Measurements from ENCODE around the gene MAPK1. TPM values are rescaled to one million over a fixed set of nuclear protein-coding genes. Genes with fewer than 3 reads are reported as not detected.

The MAPK1 gene
- total and polyA plus RNA-seq, 11 donors, result 8.0 to 140 (median 105) TPM

DNA sequence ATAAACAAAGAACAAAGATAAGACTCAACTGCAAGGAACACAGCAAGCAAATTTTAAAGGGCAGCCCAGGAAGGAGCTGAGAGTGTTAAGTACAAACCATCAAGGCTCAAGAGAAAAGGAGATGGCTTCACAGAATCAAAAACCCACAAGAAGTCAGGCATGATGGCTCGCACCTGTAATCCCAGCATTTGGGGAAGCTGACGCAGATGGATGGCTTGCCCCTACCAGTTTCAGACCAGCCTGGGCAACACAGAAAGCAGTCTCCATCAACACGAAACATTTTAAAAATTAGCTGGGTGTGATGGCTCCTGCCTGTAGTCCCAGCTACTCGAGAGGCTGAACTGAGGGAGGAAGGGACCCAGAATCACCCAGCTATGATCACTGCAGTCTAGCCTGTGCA, 32.6 kb downstream of the MAPK1 start:
- H3K36me3 ChIP-seq, result peaks cover 0 to 6% (median 0%) of the 10 kb centered on the region in 9 donors
- WGBS, 4 donors, result 66 to 81% (median 74%) methylated on average over 4 of the region's 4 CpGs
- H3K9me3 ChIP-seq, result no peaks in the 10 kb centered on the region
- peaks cover 10 to 89% (median 60%) of the 10 kb centered on the region in 12 donors for H3K4me1 ChIP-seq
- DNase-seq (no peak), ATAC-seq (no peak)
- H3K27ac ChIP-seq, result peak overlapping the region in 4 of 12 donors; percentile 18 to 89 (median 58)
- H3K4me3 ChIP-seq, result no peak overlapping the region
- TF ChIP-seq, protein P1, sequence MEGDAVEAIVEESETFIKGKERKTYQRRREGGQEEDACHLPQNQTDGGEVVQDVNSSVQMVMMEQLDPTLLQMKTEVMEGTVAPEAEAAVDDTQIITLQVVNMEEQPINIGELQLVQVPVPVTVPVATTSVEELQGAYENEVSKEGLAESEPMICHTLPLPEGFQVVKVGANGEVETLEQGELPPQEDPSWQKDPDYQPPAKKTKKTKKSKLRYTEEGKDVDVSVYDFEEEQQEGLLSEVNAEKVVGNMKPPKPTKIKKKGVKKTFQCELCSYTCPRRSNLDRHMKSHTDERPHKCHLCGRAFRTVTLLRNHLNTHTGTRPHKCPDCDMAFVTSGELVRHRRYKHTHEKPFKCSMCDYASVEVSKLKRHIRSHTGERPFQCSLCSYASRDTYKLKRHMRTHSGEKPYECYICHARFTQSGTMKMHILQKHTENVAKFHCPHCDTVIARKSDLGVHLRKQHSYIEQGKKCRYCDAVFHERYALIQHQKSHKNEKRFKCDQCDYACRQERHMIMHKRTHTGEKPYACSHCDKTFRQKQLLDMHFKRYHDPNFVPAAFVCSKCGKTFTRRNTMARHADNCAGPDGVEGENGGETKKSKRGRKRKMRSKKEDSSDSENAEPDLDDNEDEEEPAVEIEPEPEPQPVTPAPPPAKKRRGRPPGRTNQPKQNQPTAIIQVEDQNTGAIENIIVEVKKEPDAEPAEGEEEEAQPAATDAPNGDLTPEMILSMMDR (IDR thresholded peaks at IDR 0.05), result no peak
- no peak for TF ChIP-seq POLR2A (IDR thresholded peaks at IDR 0.05)
- intact Hi-C loops (cut with DNase I), result no loop called here
- H3K27me3 ChIP-seq, result no peaks in the 10 kb centered on the region

DNA sequence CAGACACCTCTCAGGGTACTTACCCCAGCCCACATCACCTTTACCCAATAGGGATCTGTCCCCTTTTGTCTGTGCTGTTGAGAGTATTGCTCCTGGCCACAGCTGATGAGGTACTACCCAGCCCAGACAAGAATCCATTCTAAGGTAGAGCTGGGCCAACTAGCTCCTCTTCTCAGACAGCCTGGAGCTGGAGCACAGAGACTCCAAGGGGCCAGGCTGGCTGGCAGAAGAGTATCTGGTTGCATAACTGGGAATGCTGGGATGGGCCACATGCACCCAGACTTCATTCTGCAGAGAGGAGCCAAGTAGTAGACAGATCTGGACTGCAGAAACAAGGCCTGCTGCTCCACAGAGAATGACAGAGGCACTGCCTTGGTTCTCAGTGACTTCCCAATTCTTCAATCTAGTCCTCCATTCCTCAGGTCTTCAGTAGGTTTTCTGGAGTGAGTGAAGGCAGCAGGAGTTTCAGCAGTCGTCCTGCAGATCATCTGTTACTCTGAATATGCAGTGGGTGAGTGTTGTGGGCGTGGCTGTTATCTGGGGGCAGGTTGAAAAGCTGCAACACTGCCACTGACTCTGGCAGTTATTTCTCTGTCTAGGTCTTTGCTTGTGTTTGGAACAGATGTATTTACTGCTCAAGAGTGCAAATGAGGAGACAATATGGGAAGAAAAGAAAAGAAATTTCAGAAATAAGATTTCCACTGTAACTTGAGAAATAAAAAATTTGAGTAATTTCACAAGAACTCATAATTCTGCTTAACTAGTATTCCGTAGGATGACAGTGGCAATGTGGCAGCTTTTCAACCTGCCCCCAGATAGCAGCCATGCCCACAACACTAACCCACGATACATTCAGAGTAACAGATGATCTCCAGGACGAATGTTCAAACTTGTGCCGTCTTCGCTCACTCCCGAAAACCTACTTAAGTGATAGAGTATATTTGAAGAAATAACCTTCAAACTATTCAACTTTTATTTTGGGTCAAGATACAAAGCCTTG, 34.9 kb downstream of the MAPK1 start:
- TF ChIP-seq, protein P1 (IDR thresholded peaks at IDR 0.05), result no peak
- no peak for TF ChIP-seq POLR2A (IDR thresholded peaks at IDR 0.05)
- H3K27me3 ChIP-seq, result no peaks in the 10 kb centered on the region
- H3K36me3 ChIP-seq, result peaks cover 0 to 6% (median 0%) of the 10 kb centered on the region in 9 donors
- intact Hi-C loops (cut with DNase I), result no loop called here
- WGBS, 4 donors, result 60 to 70% (median 67%) methylated on average over 8 of the region's 8 CpGs
- no peaks in the 10 kb centered on the region for H3K9me3 ChIP-seq
- peak; percentile 34 to 76 (median 46) for ATAC-seq
- peak overlapping the region in 10 of 12 donors; percentile 0 to 53 (median 25) for H3K27ac ChIP-seq
- peaks cover 6 to 82% (median 58%) of the 10 kb centered on the region in 12 donors for H3K4me1 ChIP-seq
- no peak overlapping the region for H3K4me3 ChIP-seq
- peak in 1 of 5 donors; percentile 40 for DNase-seq

DNA sequence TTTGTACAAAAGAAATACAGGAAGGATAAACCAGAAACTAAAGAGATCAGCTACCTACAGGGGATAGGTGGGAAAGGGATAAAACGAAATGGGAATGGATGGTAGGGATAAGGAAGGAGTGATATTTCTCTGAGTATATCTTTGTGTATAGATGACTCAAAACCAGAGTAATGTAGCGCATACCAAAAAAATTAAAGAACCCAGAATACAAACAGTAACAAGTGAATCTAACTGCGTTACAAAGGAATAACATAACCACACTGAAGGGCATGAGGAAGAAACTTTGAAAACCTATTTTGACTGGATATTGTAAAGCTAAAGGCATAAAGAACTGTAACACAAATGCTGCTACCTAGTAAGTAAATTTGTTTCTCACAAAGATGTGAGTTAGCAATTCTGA, 37.9 kb downstream of the MAPK1 start:
- no peaks in the 10 kb centered on the region for H3K9me3 ChIP-seq
- peaks cover 5 to 72% (median 47%) of the 10 kb centered on the region in 12 donors for H3K4me1 ChIP-seq
- 90 to 94% (median 90%) methylated on average over 3 of the region's 3 CpGs for WGBS, 4 donors
- TF ChIP-seq, protein P1 (IDR thresholded peaks at IDR 0.05), result no peak
- no peak for TF ChIP-seq POLR2A (IDR thresholded peaks at IDR 0.05)
- intact Hi-C loops (cut with DNase I), result loop anchor here in 1 of 10 donors (5.0 kb wide), 1 partner anchor 38 kb away; the partner anchor contains the start of gene MAPK1
- no peaks in the 10 kb centered on the region for H3K27me3 ChIP-seq
- DNase-seq (no peak), ATAC-seq (no peak)
- peaks cover 0 to 6% (median 0%) of the 10 kb centered on the region in 9 donors for H3K36me3 ChIP-seq
- H3K4me3 ChIP-seq, result no peak overlapping the region
- no peak overlapping the region for H3K27ac ChIP-seq

DNA sequence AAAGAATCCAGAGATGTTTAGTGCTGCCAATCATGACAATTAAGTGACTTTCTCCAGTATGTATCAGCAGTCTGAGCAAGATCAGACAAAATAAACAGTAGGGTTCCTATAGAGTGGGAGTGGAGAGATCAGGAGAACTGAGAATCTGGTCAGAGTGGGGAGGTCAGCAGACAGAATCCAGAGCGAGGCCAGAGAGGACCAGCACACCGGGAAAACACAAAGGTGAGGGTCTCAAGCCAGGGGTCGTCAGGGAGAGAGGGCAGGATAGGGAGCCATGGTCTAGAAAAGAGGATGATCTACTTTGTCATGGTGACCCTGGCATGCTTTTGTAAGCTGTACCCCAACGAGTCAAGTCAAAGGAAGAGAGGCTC, 39.2 kb downstream of the MAPK1 start:
- peaks cover 5 to 80% (median 54%) of the 10 kb centered on the region in 12 donors for H3K4me1 ChIP-seq
- intact Hi-C loops (cut with DNase I), result loop anchor here in 1 of 10 donors (5.0 kb wide), 1 partner anchor 39 kb away; the partner anchor contains the start of gene MAPK1
- H3K27ac ChIP-seq, result no peak overlapping the region
- no peaks in the 10 kb centered on the region for H3K27me3 ChIP-seq
- no peak for DNase-seq
- ATAC-seq, result no peak
- H3K9me3 ChIP-seq, result no peaks in the 10 kb centered on the region
- peaks cover 0 to 6% (median 0%) of the 10 kb centered on the region in 9 donors for H3K36me3 ChIP-seq
- no peak overlapping the region for H3K4me3 ChIP-seq
- 77 to 85% (median 79%) methylated on average over 4 of the region's 4 CpGs for WGBS, 4 donors
- TF ChIP-seq, protein P1 (IDR thresholded peaks at IDR 0.05), result no peak
- no peak for TF ChIP-seq POLR2A (IDR thresholded peaks at IDR 0.05)

Measured in heart left ventricle (tissue), 16 donors.